ENCODE measurements around the gene RRP1B. TPM values are rescaled to one million over a fixed set of nuclear protein-coding genes. Genes with fewer than 3 reads are reported as not detected.
"Not testable (repeated sequence)": the region's sequence is repeated elsewhere in the genome, so short reads cannot be mapped to it uniquely, and the experiment has no call there.

The RRP1B gene
- total and polyA plus RNA-seq, 4 donors: 7.3 to 12.6 (median 8.4) TPM

GRCh38 chr21:43648171-43648570, 11.2 kb upstream of the RRP1B start:
- H3K27ac ChIP-seq (ENCODE audit: low read depth in 1 of 2, low read length in 2 of 2): no peak overlapping the region
- no peak overlapping the region for H3K9ac ChIP-seq (ENCODE audit: low read depth in 1 of 2, low read length in 2 of 2)
- no peak for TF ChIP-seq RAD21 (IDR thresholded peaks at IDR 0.05)
- TF ChIP-seq JUND (IDR thresholded peaks at IDR 0.05): no peak
- TF ChIP-seq EGR1 (IDR thresholded peaks at IDR 0.05; ENCODE audit: low read depth in 2 of 2): no peak
- no peak for TF ChIP-seq SP1 (IDR thresholded peaks at IDR 0.05)
- no peak for TF ChIP-seq FOXA1 (IDR thresholded peaks at IDR 0.05)
- TF ChIP-seq FOXA2 (IDR thresholded peaks at IDR 0.05): no peak
- no peak for TF ChIP-seq CTCF (IDR thresholded peaks at IDR 0.05; ENCODE audit: low read depth, low read length, missing input control)
- TF ChIP-seq HNF4G (IDR thresholded peaks at IDR 0.05): no peak
- TF ChIP-seq, protein P1, sequence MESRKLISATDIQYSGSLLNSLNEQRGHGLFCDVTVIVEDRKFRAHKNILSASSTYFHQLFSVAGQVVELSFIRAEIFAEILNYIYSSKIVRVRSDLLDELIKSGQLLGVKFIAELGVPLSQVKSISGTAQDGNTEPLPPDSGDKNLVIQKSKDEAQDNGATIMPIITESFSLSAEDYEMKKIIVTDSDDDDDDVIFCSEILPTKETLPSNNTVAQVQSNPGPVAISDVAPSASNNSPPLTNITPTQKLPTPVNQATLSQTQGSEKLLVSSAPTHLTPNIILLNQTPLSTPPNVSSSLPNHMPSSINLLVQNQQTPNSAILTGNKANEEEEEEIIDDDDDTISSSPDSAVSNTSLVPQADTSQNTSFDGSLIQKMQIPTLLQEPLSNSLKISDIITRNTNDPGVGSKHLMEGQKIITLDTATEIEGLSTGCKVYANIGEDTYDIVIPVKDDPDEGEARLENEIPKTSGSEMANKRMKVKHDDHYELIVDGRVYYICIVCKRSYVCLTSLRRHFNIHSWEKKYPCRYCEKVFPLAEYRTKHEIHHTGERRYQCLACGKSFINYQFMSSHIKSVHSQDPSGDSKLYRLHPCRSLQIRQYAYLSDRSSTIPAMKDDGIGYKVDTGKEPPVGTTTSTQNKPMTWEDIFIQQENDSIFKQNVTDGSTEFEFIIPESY (IDR thresholded peaks at IDR 0.05): no peak
- no peak for TF ChIP-seq HNF4A (conservative IDR thresholded peaks at IDR 0.05)
- no peak for TF ChIP-seq RXRA (IDR thresholded peaks at IDR 0.05)
- TF ChIP-seq TAF1 (conservative IDR thresholded peaks at IDR 0.05): no peak
- TF ChIP-seq, protein P2, sequence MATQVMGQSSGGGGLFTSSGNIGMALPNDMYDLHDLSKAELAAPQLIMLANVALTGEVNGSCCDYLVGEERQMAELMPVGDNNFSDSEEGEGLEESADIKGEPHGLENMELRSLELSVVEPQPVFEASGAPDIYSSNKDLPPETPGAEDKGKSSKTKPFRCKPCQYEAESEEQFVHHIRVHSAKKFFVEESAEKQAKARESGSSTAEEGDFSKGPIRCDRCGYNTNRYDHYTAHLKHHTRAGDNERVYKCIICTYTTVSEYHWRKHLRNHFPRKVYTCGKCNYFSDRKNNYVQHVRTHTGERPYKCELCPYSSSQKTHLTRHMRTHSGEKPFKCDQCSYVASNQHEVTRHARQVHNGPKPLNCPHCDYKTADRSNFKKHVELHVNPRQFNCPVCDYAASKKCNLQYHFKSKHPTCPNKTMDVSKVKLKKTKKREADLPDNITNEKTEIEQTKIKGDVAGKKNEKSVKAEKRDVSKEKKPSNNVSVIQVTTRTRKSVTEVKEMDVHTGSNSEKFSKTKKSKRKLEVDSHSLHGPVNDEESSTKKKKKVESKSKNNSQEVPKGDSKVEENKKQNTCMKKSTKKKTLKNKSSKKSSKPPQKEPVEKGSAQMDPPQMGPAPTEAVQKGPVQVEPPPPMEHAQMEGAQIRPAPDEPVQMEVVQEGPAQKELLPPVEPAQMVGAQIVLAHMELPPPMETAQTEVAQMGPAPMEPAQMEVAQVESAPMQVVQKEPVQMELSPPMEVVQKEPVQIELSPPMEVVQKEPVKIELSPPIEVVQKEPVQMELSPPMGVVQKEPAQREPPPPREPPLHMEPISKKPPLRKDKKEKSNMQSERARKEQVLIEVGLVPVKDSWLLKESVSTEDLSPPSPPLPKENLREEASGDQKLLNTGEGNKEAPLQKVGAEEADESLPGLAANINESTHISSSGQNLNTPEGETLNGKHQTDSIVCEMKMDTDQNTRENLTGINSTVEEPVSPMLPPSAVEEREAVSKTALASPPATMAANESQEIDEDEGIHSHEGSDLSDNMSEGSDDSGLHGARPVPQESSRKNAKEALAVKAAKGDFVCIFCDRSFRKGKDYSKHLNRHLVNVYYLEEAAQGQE (IDR thresholded peaks at IDR 0.05): no peak
- H3K4me3 ChIP-seq (ENCODE audit: low read depth in 1 of 3, low read length in 3 of 3): no peak overlapping the region
- DNase-seq (ENCODE audit: low spot score): no peak
- H3K27me3 ChIP-seq (ENCODE audit: control insufficient read depth in 4 of 4, insufficient read depth in 4 of 4, low read length in 3 of 4): no peaks in the 10 kb centered on the region
- no peaks in the 10 kb centered on the region for H3K36me3 ChIP-seq (ENCODE audit: control insufficient read depth in 4 of 4, insufficient read depth in 3 of 4, low read depth in 1 of 4, low read length in 3 of 4)
- 86% methylated on average over 9 of the region's 9 CpGs for WGBS
- no peaks in the 10 kb centered on the region for H3K9me3 ChIP-seq (ENCODE audit: control insufficient read depth in 4 of 4, low read length in 3 of 4)
- peaks cover 0 to 4% (median 0%) of the 10 kb centered on the region in 4 donors for H3K4me1 ChIP-seq (ENCODE audit: control insufficient read depth in 4 of 4, insufficient read depth in 4 of 4, low read length in 3 of 4)

- 96% methylated on average over 6 of the region's 6 CpGs for WGBS
- H3K27me3 ChIP-seq (ENCODE audit: control insufficient read depth in 4 of 4, insufficient read depth in 4 of 4, low read length in 3 of 4); H3K9me3 ChIP-seq (ENCODE audit: control insufficient read depth in 4 of 4, low read length in 3 of 4); H3K4me3 ChIP-seq (ENCODE audit: low read depth in 1 of 3, low read length in 3 of 3); DNase-seq (ENCODE audit: low spot score); H3K27ac ChIP-seq (ENCODE audit: low read depth in 1 of 2, low read length in 2 of 2); H3K9ac ChIP-seq (ENCODE audit: low read depth in 1 of 2, low read length in 2 of 2); H3K36me3 ChIP-seq (ENCODE audit: control insufficient read depth in 4 of 4, insufficient read depth in 3 of 4, low read depth in 1 of 4, low read length in 3 of 4): not testable (repeated sequence)
- peaks cover 0 to 11% (median 7%) of the 10 kb centered on the region in 4 donors for H3K4me1 ChIP-seq (ENCODE audit: control insufficient read depth in 4 of 4, insufficient read depth in 4 of 4, low read length in 3 of 4)
These were observed 7.4 kb upstream of the RRP1B start for GRCh38 chr21:43651926-43652325.

Data from liver (tissue), 9 donors.